Fibroblast of mammary gland (primary cell): Measurements from ENCODE around the gene IARS1.
A peak's percentile ranks its signal among the peaks of the same experiment; 100 is the strongest.

Experiments
- DNase-seq: peaks from one replicate; pipeline ENCODE4 v3.0.0-alpha.2; 2010; ENCODE audit warnings: low read depth
- H3K4me3 ChIP-seq: 2 replicates; pipeline ENCODE4 v1.5.1; 2011; ENCODE audit warnings: low read depth, mild to moderate bottlenecking, low read length, moderate library complexity; ENCODE audit not compliant: control insufficient read depth
- CTCF ChIP-seq: conservative IDR thresholded peaks from 2 replicates; pipeline ENCODE4 v1.5.1; 2011; ENCODE audit warnings: low read depth, low read length, inconsistent platforms; ENCODE audit not compliant: control insufficient read depth, insufficient read depth

The IARS1 gene

GRCh38 chr9:92254381-92255337 is 38.8 kb downstream of the IARS1 start:
- no peak for TF ChIP-seq CTCF
- H3K4me3 ChIP-seq: no peak overlapping the region

GRCh38 chr9:92253656-92254055 is 39.8 kb downstream of the IARS1 start:
- TF ChIP-seq CTCF: no peak
- no peak for DNase-seq
- H3K4me3 ChIP-seq: no peak overlapping the region

More at GRCh38 chr9:92254381-92255337, 38.8 kb downstream of the IARS1 start:
- no peak for DNase-seq

- DNase-seq: no peak
- no peak for TF ChIP-seq CTCF
Measured at GRCh38 chr9:92247981-92248380, 45.5 kb downstream of the IARS1 start.

GRCh38 chr9:92247296-92247695 is 46.2 kb downstream of the IARS1 start:
- no peak overlapping the region for H3K4me3 ChIP-seq
- TF ChIP-seq CTCF: no peak
- DNase-seq: peak; percentile 42

More at GRCh38 chr9:92247981-92248380, 45.5 kb downstream of the IARS1 start:
- no peak overlapping the region for H3K4me3 ChIP-seq

GRCh38 chr9:92245005-92245797 is 48.3 kb downstream of the IARS1 start:
- no peak for TF ChIP-seq CTCF
- peak; percentile 93 for DNase-seq
- H3K4me3 ChIP-seq: no peak overlapping the region
